Activated T-cell treated with anti-CD3 and anti-CD28 coated beads, Interleukin-2, amount 50 U/mL, for 24 hours (primary cell): Measurements from ENCODE around the gene CRABP2.

Source experiments
- DNase-seq: peaks from one replicate; pipeline ENCODE4 v3.0.0-alpha.2; 2020
- H3K27ac Mint-ChIP-seq: 2 replicates; pipeline ENCODE4 v1.8.0; 2020; ENCODE audit warnings: mild to moderate bottlenecking, mixed read lengths
- H3K27me3 Mint-ChIP-seq: 2 replicates; pipeline ENCODE4 v1.8.0; 2020; ENCODE audit warnings: mixed read lengths
- H3K36me3 Mint-ChIP-seq: 2 replicates; pipeline ENCODE4 v1.8.0; 2020; ENCODE audit warnings: low read depth, mixed read lengths
- H3K4me1 Mint-ChIP-seq: 2 replicates; pipeline ENCODE4 v1.8.0; 2020; ENCODE audit warnings: low read depth, mixed read lengths
- H3K4me3 Mint-ChIP-seq: 2 replicates; pipeline ENCODE4 v1.8.0; 2020; ENCODE audit warnings: mild to moderate bottlenecking, moderate library complexity, mixed read lengths
- H3K9me3 Mint-ChIP-seq: 2 replicates; pipeline ENCODE4 v1.8.0; 2020; ENCODE audit warnings: mixed read lengths

Gene CRABP2

DNA sequence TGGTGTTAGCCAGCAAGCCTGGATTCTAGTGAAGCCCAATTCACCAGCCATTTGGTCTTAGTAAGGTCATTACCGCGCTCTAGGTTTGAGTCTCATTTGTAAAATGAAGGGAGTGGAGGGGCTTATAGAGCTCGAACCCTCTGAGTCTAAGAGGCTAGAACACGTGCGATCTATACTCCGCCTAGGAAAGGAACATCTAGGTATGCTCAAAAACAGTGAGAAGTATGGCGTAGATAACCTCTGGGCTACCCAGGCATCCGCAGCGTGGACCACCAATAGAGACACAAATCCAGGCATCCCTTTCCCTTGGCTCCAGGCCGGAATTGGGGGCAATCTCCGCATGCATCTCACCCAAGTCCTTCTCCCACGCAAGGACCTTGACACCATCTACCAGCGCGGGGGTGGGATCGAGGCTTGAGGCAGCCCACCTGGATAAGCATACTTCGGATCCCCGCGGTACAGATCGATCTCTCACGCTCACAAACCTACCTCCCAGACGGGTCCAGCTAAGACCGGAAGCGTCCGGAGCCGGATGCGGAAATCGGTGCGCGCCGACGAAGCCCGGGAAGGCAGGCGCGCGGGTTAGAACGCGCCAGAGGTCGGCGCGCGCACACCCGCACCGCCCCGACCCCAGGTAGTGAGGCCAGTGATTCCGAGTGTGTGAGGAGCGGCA is 22.7 kb upstream of the CRABP2 start, which contains the start of gene METTL25B:
Gene METTL25B (plus strand): TSS at position 544 of the 673 bp plus-strand sequence. CDS start 636 bp downstream, outside the sequence.
- H3K9me3 Mint-ChIP-seq = no peaks in the 10 kb centered on the region
- H3K36me3 Mint-ChIP-seq = peaks cover 26% of the 10 kb centered on the region
- no peak for DNase-seq
- H3K27me3 Mint-ChIP-seq = no peaks in the 10 kb centered on the region
- H3K4me1 Mint-ChIP-seq = peaks cover 36% of the 10 kb centered on the region
- H3K27ac Mint-ChIP-seq = no peak within 1 kb of the TSS
- H3K4me3 Mint-ChIP-seq = no peak within 1 kb of the TSS

DNA sequence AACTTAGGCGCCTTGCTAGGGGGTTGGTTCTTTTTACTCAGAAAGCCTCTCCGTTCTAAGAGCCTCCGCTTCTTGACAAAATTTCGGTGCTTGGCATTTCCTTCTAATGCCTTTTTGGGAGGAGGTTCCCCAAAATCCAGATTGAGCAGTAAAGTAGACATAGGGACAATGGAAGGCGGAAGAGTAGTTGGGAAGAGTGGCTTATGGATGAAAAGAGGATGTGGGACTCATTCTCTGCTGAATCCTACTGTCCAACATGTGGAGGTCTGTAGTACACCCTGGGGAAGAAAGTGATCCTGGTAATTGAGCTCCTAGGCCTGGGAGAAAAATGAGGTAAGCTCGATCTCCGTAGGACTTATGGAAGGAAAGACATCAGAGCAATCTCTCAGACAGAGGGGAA is 22.1 kb upstream of the CRABP2 start:
- Mint-ChIP-seq H3K9me3 (no peaks in the 10 kb centered on the region), H3K4me1 (peaks cover 37% of the 10 kb centered on the region), H3K36me3 (peaks cover 20% of the 10 kb centered on the region), H3K4me3 (no peak overlapping the region), H3K27me3 (no peaks in the 10 kb centered on the region), H3K27ac (no peak overlapping the region)
- DNase-seq = no peak

DNA sequence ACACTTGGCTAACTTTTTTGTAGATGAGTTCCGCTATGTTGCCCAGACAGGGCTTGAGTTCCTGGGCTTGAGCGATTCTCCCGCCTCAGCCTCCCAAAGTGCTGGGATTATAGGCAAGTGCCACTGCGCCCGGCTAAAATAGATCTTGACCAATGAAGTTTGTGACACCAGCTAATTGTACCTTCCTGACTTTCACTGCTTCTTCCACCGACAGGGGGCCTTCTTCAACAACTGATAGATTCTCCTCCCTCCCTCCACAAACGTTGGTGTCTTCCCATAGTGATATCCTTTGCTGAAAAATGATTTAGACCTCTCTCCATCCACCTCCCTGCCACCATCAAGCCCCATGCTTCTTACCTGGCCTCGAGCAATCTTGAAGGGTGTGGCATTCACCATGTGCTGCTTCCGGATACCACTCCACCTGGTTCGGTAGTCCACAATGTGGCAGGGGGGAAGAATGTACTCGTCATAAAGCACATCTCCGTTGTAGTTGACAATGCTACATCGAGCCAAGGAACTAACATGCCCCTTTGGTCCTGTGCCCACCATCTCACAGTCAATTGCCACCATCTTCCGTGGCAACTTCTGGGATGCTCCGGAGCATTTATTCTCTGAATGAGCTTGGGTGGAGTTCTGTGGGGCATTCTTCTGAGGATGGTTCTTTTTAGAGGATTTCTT is 21.3 kb upstream of the CRABP2 start:
- DNase-seq = peak; percentile 62
- H3K36me3 Mint-ChIP-seq = peaks cover 21% of the 10 kb centered on the region
- no peak overlapping the region for H3K27ac Mint-ChIP-seq
- H3K9me3 Mint-ChIP-seq = no peaks in the 10 kb centered on the region
- no peaks in the 10 kb centered on the region for H3K27me3 Mint-ChIP-seq
- peaks cover 39% of the 10 kb centered on the region for H3K4me1 Mint-ChIP-seq
- no peak overlapping the region for H3K4me3 Mint-ChIP-seq

DNA sequence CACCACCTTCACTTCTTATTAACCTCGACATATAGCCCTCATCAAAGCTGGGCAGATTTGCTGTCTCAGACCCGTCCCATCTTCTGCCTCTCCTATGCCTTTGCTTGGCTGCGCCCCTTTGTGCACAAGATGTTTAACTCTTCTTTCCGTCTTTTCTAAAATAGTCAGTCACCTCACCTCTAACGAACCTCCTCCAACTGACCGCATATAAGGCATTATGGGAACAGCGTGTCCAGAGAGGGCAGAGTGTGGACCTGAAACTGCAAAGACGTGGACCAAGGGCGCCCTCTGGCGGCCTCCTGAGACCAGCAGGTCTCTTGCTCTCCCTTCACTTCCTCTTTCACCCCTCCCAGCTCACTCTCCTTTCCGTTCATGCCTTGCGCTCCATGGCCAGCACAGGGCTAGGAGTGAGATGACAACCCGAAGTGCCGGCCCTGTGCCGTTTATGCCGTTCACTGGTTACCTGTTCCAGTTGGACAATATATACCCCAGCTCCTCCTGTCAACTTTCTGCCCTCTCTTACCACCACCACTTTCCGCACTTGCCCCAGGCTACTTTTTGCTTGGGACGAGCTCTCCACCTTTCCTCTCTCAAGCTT is 20.4 kb upstream of the CRABP2 start:
- Mint-ChIP-seq H3K27ac (no peak overlapping the region), H3K36me3 (peaks cover 28% of the 10 kb centered on the region), H3K27me3 (no peaks in the 10 kb centered on the region), H3K4me3 (no peak overlapping the region), H3K4me1 (peaks cover 40% of the 10 kb centered on the region), H3K9me3 (no peaks in the 10 kb centered on the region)
- peak; percentile 84 for DNase-seq

DNA sequence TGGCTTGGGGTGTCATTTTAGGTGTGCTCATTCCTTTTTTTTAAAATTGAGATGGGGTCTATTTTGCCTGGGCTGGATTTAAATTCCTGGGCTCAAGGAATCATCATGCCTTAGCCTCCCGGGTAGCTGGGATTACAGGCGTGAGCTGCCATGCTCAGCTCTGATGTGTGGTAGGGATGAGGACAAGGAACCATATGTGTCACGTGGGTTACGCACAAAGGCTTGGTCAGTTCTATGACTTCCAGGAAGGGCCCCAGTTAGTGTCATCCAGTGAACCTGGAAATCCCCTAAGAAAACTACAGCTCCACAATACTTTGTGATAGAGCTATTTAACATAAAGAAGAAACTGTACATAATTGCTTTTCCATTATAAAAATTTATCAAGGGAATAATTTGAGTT is 16.2 kb upstream of the CRABP2 start:
- H3K4me1 Mint-ChIP-seq = peaks cover 32% of the 10 kb centered on the region
- no peaks in the 10 kb centered on the region for H3K27me3 Mint-ChIP-seq
- peaks cover 46% of the 10 kb centered on the region for H3K36me3 Mint-ChIP-seq
- no peak overlapping the region for H3K4me3 Mint-ChIP-seq
- no peak for DNase-seq
- H3K9me3 Mint-ChIP-seq = no peaks in the 10 kb centered on the region
- H3K27ac Mint-ChIP-seq = peak overlapping the region; percentile 85

DNA sequence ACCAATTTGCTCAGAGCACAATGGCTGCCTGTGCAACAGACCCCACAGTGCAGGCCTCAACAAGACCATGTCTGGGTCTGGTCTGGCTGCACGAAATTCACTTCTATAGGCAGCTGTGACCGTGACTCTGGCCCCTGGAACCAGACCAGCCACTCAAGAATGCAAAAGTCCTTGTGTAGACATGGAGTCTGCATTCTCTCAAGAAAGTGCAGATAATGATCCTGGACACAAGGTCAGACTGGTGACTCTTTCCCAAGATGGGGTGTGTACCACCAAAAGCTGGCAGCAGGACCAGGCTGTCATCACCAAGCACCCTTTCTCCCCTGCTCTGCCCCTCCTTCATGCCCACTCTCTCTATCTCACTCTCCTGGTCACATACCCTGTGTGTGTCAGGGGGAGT is 15.7 kb upstream of the CRABP2 start:
- Mint-ChIP-seq H3K27ac (peak overlapping the region; percentile 85), H3K9me3 (no peaks in the 10 kb centered on the region), H3K27me3 (no peaks in the 10 kb centered on the region), H3K4me1 (peaks cover 32% of the 10 kb centered on the region), H3K4me3 (no peak overlapping the region), H3K36me3 (peaks cover 50% of the 10 kb centered on the region)
- no peak for DNase-seq

DNA sequence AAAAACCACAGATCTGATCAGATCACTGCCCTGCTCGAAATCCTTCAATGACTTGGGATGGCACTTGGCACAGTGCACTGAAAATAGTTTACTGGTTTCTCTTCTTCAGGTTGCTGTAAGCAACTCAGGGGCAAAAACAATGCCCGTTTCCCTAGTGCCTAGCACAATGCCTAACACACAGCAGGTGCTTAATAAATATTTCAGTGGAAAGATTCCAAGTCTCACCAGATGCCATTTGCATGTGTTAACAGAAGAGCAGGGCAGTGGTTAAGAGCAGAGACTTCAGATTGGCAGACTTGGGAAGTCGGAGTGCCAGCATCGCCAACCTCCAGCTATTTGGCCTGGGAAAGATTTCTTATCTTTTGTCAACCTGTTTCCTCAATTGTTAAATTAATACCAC is 12.0 kb upstream of the CRABP2 start:
- H3K27ac Mint-ChIP-seq = peak overlapping the region; percentile 37
- DNase-seq = no peak
- peaks cover 64% of the 10 kb centered on the region for H3K36me3 Mint-ChIP-seq
- H3K4me3 Mint-ChIP-seq = no peak overlapping the region
- peaks cover 10% of the 10 kb centered on the region for H3K4me1 Mint-ChIP-seq
- H3K27me3 Mint-ChIP-seq = no peaks in the 10 kb centered on the region
- H3K9me3 Mint-ChIP-seq = no peaks in the 10 kb centered on the region

DNA sequence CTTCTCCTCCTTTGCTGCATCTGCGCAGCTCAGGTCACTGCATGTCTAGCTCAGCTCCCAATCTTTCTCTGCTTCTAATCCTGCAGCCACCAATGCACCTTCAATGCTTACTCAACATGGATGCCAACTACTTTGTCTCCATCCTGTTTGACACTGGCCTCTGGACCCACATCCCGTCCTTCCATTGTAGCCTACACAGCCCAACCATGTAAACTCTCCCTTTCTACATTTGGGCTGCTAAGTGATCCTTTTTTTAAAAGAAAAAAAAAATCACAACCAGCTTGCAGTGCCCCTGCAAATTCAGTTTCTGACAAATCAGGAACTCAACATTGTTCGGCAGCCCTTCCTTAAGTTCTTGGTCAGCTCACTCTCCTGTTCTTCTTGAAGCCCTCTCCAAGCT is 9.4 kb upstream of the CRABP2 start:
- Mint-ChIP-seq H3K9me3 (no peaks in the 10 kb centered on the region), H3K4me1 (peaks cover 2% of the 10 kb centered on the region), H3K4me3 (no peak overlapping the region), H3K27me3 (no peaks in the 10 kb centered on the region), H3K27ac (no peak overlapping the region), H3K36me3 (peaks cover 40% of the 10 kb centered on the region)
- DNase-seq = no peak

DNA sequence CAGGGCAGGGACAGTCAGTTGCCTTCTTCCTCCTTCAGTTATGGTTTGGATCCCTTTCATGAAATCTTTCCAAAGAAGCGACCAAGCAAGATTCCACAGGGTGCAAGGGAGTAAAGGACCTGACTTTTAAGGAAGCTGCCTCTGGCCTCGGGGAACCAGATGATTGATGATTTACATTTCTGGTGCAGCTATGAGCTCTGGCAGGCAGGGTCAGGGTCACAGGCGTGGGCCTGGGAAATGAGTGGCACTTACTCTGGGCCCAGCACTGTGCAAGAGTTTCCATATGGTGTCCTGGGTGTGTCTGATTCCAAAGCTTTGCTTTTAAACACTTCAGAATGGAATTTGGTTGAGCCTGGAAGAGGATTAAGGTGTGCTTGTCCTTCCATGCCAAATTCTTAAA is 7.2 kb upstream of the CRABP2 start:
- Mint-ChIP-seq H3K27ac (no peak overlapping the region), H3K27me3 (no peaks in the 10 kb centered on the region), H3K36me3 (peaks cover 26% of the 10 kb centered on the region), H3K4me1 (peaks cover 2% of the 10 kb centered on the region), H3K4me3 (no peak overlapping the region), H3K9me3 (no peaks in the 10 kb centered on the region)
- no peak for DNase-seq

DNA sequence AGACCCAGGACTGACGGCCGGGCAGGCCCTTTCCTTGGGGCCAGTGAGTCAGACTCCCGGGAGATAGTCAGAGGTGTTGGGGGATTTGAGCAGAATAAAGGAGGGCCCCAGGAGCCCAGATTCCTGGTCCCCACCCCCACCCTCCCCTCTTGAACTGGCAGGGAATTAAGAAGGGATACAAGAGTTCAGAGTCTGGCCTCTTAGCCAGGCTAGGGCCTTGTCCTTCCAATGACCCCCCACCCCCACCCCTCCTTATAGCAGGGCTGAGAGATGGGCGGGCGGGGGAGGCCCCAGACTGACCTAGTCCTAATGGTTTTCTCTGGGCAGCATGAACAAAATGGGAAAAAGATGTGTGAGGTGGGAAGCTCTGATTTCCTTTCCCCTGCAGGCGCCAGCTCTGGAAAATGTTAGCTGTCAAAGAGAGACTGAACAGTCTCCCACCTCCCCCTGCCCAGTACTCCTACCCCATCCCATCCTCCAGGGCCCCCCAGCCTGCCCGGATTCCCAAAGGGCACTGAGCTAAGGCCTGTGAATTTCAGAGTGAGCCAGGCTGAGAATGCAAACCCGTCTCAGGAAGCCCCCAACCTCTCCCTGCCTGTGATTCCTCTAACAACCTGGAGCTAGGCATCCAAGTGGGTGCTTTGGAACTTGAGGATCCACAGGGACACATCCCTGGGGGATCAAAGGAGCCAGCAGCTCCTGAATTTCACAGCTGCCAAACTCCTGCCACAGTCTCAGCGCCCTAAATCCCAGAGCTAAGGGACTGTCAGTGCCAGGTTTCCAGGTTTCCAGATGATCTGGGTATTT is 5.8 kb upstream of the CRABP2 start:
- Mint-ChIP-seq H3K27me3 (no peaks in the 10 kb centered on the region), H3K27ac (no peak overlapping the region), H3K36me3 (peaks cover 15% of the 10 kb centered on the region), H3K4me3 (no peak overlapping the region), H3K4me1 (peaks cover 9% of the 10 kb centered on the region), H3K9me3 (no peaks in the 10 kb centered on the region)
- DNase-seq = no peak

DNA sequence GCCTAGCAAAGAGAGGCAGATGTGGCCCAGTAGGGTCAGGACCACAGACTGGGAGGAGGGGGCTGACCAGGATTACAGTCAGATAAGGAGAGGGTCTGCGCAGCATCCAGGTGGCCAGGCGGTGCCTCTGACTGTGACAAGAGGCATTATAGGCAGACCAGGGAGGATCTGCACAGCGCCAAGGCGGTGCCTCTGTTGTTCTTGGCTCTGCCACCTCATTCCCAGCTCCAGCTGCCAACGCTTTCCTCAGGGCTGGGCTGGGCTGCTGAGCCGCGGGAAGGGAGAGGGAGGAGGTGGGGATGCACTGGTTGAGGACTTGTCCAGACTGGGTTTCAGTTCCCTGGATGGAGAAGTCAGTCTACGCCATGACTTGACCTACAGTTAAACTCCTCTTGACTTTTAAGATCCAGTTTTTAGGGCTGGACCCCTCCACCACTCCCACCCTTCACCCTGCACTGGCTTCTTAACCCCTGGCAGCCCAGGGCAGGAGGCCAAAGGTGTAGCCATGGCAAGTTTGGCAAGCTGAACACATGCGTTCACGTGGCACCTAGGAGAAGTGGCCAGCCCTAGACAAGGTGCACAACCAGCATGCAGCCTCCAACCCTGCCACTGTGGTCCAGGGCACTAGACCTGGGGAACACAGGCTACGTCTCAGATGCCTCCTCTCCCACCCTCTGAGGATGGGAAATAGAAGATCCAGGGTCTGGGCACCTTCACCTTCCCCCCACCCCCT is 4.5 kb upstream of the CRABP2 start:
- no peaks in the 10 kb centered on the region for H3K9me3 Mint-ChIP-seq
- peak overlapping the region; percentile 15 for H3K27ac Mint-ChIP-seq
- H3K36me3 Mint-ChIP-seq = peaks cover 3% of the 10 kb centered on the region
- H3K27me3 Mint-ChIP-seq = peaks cover 9% of the 10 kb centered on the region
- no peak overlapping the region for H3K4me3 Mint-ChIP-seq
- DNase-seq = no peak
- peaks cover 21% of the 10 kb centered on the region for H3K4me1 Mint-ChIP-seq

DNA sequence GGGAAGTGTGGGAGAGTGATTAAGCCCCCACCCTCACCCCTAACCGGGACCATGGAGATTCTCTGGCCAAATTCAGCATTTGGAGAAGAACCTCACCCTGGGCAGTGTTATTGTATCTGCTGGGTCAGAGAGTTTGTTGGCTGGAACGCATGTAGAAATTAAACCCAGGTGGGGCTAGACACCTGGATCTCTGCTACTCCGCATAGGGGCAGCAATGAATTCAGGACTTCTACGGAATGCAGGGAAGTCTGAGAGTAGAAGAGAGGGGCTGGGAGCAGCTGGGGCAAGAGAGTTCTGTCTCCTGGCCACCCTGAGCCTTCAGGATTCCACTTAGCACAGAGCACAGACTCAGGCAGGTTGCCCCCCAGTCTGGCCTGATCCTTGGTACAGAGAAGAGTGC is 3.6 kb upstream of the CRABP2 start:
- Mint-ChIP-seq H3K27ac (no peak overlapping the region), H3K9me3 (no peaks in the 10 kb centered on the region), H3K4me1 (peaks cover 30% of the 10 kb centered on the region), H3K36me3 (no peaks in the 10 kb centered on the region), H3K4me3 (no peak overlapping the region), H3K27me3 (peaks cover 18% of the 10 kb centered on the region)
- no peak for DNase-seq

DNA sequence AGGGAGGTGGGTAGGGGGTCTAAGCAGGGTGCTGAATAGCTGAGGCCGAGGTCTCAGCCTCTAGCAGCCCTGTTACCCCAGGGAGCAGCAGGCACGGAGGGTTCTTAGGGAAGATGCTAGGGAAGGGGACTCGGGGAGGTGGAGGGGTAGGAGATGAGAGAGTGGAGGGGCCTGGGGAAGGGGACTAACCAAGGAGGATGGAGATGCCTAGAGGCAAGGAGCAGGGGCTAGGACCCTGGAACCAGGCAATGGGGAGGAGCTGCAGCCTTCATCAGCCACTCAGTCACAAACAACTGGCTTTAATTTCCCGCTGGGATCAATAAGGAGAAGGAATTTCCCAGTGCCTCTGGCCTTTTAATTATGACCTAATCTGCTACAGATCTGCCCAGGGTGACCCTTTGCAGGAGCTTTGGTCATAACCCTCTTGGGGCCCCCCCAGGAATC is 2.9 kb upstream of the CRABP2 start:
- Mint-ChIP-seq H3K4me1 (peaks cover 32% of the 10 kb centered on the region), H3K27me3 (peaks cover 26% of the 10 kb centered on the region), H3K36me3 (no peaks in the 10 kb centered on the region), H3K4me3 (no peak overlapping the region), H3K9me3 (no peaks in the 10 kb centered on the region), H3K27ac (no peak overlapping the region)
- no peak for DNase-seq
